Eye (tissue), 1 donor: ENCODE data around the gene MFNG.

Experiments used
- DNase-seq: peaks from one replicate; pipeline ENCODE4 v3.0.0-alpha.2; 2015

The MFNG gene

DNA sequence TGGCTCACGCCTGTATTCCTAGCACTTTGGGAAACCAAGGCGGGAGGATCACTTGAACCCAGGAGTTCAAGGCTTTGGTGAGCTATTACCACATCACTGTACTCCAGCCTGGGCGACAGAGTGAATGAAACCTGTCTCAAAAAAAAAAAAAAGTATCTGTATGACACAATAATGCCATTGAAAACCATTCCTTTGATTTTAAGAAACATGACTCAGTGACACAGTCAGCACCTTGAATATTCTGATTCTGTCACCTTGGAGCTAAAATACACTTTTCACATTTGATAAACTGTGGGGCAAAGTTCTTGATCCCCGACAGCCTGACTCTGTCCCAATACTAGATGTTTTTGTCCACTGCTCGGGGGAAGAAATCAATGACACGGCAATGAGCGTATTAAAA, 42.2 kb downstream of the MFNG start:
- no peak for DNase-seq

DNA sequence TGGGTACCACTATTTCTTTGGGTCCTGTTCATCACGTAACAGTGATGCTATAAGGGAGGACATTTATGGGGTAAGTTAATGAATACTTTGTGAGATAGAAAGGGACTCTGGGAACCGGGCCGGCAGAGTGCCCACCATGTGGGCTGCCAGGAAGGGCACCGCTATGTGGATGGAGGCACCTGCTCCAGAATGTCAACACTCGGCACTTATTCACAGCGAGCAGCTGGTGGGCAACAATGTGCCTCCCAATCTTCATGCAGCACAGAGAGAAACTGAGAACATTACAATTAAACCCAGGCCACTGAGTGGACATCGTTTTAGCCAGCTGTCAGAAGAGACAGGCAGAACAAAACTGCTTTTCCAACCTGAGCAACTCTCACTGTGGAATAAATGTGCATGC, 43.1 kb downstream of the MFNG start:
- no peak for DNase-seq

DNA sequence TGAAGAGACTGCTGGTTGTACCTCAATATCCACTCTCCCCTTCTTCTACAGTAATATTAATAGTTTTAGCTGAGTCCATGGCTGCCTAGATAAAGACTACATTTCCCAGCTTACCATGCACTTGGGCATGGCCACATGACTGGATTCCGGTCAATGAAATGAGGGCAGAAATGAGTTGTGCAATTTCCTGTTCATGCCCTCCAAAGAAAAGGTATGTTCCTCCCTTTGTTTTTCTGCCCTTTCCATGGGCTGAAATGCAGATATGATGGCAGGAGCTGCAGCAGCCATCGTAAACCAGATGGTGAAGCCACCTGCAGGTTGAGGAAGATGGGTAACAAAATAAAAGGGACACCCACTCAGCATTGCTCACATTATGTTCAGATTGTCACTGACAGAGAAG, 43.6 kb downstream of the MFNG start:
- peak; percentile 44 for DNase-seq

DNA sequence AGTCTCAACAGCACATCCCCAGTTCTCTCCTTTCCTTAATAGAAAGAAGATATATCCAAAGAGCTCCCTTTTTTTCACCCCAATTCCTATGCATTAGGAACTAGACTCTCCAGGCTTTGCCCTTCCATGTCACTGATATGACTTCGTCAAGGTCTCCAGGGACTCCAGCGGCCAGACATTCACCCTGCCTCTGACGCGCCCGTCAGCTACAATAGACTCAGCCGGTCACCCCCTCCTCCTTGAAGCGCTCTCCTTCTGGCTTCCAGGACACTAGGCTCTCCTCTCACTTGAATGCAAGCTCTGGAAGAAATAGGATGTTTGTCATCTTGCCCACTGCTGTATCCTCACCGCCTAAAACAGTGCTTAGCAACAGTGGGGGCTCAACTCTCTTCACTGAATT, 44.0 kb downstream of the MFNG start:
- peak; percentile 54 for DNase-seq

DNA sequence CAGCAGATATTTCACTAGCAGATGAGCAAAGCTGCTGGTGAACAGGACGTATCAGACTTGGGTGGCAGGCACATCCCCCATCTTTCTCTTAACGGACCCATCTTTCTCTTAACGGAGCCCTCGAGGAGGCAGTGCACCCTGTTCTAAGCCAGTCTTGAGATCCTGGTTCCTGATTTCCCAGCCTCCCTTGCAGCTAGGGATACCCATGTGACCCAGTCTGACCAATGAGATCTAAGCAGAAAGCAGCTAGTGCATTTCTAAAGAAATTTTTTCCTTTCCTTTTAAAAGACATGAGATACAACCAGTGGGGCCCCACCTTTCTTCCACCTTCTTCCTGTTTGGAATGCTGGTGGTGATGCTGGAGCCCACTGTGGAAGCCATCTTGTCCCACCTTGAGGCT, 45.3 kb downstream of the MFNG start:
- DNase-seq: no peak

DNA sequence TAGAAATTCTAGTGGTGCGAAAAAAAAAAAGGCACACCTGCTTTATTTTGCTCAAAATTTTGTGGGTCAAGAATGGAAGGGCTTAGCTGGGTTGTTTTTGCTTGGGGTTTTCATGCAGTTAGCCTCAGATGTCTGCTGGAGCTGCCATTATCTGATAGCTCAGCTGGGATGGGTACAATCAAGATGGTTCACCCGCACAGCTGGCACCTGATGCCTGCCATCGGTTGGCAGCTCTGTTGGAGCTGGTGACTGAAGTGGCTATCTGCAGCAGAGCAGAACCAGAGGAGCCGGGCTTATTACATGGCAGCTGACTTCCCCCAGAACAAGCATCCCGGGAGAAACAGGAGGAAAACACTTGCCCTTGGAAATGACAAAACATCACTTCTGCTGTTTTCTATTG, 46.8 kb downstream of the MFNG start:
- DNase-seq: no peak

DNA sequence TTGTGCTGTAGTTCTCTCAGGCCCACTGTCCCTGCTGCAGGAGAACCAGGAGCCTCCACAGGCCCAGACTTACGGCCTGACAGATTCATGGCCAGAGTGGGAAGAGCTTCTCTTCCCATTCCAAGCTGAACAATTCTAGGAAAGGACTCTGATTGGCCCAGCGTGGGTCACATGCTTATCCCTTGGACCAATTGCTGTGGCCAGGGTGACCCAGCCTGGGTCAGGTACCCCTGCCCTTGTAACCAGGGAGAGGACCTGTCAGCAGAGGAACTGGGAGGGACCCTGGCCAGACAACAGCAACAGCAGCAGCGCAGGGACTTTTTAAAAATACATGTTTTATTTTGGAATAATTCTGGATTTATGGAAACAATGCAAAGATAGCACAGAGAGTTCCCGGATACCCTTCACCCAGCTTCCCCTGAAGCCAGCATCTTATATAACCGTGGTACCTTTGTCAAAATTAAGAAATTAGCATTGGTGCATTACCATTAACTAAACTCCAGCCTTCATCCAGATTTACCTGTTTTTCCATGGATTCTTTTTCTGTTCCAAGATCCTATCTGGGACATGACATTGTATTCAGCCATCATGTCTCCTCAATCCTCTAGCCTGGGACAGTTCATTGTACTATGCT, 50.1 kb downstream of the MFNG start:
- no peak for DNase-seq

DNA sequence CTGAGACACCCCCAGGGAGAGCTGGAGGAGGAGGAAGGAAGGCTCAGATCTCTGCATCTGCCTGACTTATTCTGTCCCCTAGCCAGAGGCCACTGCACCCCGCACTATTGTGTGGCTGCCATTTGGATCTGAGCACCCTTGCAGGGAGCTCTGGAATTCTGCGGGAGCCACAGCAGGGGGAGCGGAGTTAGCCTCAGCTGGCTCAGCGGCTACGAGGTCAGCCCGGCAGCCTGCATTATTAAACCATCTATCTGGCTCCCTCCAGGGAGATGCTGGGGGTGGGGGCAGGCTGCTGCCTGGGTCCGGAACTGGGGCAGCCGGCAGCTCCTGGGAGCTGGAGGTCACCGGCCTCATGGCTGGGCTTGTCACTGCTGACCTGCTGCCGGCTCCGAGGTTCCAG, 52.4 kb downstream of the MFNG start:
- peak; percentile 78 for DNase-seq

DNA sequence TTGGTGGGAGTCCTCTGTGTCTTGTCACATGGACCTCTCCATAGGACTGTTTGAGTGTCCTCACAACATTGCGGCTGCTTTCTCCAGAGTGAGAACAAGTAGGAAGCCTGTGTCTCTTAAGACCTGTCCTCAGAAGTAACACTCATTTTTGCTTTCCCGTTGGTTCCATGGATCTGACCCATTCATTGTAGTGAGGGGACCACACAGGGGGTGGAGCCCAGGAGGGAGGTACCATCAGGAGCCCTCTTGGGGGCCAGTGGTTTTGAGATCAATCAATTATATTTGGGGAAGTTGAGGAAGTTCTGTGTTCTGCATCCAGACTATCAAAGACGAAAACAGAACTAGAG, 53.5 kb downstream of the MFNG start:
- DNase-seq: no peak

DNA sequence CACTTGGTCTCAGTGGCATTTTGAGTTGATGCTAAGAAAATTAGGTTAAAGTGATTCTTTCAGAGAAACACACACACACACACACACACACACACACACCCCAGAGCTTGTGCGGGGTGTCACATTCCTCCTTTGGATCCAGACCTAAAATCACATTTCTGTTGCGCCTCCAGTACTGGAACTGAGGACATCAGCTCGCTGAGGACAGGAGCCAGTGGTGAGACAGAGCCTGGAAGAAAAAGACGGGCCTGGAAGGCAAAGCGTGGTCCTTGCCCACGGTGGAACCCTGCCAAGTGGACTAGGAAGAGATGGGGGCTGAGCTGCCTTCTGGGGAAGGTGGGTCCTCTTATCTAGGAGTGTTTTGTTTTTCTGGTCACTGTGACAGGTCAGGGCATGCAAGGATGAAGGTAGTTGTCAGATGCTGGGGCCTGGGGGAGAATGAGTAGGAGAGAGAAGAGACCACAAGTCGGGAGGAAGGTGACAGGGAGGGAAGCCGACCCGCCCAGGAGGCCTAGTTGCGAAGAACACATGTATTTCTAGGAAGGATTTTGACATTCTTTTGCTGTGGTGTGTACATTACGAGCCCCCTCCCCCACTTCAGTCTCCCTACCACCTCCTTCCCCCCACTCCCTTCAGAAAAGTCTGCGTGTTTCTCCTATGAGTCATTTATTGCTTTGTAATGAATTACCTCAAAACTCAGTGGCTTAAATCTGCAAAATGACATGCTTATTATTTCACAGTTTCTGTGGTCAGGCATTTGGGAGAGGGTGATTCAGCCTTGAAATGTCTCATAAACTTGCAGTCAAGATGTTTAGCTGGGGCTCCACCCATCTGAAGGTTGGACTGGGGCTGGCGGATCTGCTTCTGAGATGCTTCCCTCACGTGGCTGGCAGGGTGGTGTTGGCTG, 54.1 kb downstream of the MFNG start:
- DNase-seq: peak; percentile 45

DNA sequence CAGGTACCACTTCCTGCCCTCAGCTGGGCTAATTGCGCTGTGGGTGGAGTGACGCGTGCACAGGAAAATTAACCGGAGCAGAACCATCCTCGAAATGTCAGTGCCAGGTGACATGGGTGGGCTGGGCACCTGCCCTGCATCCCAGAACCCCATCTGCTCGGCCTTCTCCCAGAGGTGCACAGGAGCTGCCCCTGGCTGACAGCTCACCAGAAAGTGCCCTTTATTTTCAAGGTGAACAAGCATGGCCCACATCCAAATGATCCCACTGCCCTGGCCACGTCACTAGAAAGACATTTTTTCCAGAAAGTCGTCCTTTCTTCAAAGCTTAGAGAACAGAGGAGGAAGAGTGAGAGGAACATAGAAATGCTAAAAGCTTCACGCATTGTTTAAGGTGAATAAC, 54.8 kb downstream of the MFNG start:
- no peak for DNase-seq

DNA sequence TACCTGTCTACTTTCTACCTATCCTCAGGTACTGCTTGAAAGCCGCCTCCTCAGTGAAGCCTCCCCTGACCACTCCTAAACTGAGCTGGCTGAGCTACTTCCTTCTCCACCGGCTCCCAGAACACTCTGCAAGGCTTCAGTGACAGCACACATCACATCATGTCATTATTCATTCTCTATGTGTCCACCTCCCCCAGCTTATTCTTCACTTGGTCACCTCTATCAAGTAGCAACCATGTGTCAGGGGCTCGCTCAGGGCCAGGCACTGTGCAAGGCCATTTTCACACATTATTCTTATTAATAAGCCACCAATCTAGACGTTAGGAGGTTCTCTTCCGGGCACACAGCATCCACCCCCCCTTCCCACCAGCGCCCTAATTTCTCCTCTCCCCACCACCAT, 55.2 kb downstream of the MFNG start:
- no peak for DNase-seq

DNA sequence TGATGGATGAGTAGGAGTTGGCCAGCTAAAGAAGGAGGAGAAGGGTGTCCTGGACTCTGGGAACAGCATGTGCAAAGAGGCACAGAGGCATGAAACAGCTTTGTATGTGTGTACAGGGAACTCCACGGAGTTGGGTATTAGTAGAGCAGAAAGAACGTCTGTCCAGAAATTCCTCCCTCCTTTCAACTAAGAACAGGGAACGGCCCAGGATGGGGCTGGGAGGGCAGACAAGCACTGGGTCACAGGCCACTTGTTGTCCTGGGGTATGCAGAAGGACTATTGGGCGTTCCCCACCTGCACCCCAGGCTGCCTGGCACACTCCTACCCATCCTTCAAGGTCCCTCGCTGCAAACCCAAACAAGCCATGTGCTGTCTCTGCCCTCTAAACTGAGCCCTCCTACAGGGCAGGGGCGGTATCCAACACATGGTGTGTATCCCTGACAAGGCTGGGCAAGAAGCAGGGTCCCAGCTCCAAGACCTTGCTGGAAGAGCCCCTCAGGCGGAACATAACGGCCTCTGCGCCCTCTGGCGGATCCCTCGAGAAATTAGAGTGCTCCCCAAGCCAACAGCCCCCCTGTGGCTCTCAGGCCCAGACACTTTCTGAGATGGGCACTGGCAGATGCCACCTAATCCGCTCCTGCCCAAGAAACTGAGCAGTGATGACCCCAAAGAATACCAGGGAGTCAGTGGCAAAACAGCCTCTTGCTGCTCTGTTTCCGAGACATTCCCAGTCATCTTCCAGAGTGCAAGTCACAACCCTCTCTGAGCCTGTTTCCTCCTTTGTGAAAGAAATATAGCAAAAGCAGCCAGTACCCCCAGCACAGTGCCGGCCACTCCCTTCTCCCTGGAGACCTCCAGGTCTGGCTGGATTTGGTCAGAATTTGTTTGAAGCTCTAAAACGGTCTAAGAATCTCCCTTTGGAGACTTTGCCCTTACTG, 57.3 kb downstream of the MFNG start:
- DNase-seq: peak; percentile 88

DNA sequence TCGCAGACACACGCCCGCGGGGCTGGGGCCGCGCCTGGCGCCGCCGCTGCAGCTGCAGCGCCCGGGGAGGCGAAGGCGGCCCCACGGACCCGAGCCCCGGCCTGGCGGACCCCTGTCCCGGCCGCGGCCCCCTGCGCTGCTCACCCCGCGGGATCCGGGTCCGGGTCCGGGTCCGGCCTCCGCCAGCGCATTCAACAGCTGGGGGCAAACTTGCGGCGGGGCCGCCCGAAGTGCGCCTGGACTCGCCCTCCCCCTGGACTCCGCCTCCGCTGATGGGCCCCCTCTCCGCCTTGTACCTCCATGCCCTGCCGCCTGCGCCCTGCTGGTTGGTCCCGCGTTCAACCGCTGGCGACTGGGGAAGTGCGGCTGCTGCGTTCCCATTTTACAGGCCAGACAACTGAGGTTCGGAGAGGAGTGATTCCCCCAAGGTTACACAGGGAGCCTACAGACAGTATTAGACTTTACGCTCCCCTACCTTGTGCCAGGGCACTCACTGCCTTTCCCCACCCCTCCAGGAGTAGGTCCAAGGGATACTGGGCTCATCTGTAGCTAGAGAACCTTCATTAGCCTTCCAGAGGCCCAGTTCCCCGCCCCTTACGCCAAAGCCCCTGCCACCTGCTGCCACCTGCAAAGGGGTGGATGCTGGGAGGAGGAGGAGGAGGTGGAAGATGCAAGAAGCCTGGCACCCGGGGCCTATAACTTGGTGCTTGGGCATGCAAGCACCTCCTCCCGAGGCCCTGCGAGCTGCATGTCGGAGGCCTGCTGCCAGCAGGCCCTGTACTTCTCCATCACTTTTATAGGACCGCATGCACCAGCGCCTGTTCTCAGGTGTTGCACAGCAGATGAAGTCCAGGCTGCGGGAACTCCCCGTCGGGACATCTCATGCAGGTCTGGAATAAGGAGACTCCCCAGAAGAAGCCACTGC, 58.2 kb downstream of the MFNG start:
- no peak for DNase-seq

DNA sequence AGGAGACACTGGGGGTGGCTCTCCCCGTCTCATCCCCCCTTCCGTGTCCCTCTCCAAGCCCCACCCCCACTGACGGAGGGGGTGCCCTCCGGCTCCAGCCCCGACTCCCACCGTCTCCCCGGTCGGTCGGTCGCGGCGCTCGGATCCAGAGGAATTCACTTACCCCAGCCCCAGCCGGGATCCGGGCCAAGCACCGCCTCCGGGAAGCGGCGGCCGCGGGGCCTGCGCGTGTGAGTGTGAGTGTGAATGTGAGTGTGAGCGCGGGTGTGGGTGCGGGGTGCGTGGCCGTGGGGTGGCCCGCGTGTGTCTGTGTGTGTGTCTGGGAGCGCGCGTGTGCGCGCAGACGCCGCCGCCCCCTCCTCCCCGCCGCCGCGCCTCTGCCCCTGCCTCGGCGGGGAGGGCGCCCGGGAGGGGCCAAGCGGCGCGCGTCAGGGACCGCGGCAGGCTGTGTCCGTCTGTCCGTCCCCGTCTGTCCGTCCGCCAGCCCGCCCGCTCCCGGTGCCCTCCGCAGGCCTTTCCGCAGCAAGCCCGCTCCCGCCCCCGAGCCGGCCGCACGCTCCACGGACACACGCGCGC, 59.0 kb downstream of the MFNG start, which contains the start of gene ELFN2:
Gene ELFN2, minus strand, starts transcription at position 345 of the 576 bp plus-strand sequence. CDS start 51,945 bp downstream, outside the sequence.
- DNase-seq: peak; percentile 74

DNA sequence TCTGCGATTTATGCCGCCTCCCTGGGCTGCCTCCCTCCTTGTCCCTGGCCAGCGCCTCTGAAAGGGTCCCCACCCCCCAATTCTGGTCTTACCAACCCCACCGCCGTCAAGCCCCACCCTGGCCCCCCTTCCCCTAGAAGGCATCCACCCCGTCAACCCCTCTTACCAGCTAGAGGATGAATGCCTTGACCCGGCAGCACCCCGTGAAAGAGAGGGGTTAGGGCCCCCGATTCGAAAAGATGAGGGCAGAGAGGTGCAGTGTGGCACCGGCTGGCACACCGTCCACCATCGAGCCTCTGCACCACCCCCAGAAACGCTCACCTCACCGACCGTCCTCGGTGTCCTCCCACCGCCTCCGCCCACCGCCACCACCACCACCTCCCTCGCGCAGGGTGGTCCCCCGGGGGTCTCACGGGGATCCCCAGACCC, 59.5 kb downstream of the MFNG start:
- DNase-seq: no peak

DNA sequence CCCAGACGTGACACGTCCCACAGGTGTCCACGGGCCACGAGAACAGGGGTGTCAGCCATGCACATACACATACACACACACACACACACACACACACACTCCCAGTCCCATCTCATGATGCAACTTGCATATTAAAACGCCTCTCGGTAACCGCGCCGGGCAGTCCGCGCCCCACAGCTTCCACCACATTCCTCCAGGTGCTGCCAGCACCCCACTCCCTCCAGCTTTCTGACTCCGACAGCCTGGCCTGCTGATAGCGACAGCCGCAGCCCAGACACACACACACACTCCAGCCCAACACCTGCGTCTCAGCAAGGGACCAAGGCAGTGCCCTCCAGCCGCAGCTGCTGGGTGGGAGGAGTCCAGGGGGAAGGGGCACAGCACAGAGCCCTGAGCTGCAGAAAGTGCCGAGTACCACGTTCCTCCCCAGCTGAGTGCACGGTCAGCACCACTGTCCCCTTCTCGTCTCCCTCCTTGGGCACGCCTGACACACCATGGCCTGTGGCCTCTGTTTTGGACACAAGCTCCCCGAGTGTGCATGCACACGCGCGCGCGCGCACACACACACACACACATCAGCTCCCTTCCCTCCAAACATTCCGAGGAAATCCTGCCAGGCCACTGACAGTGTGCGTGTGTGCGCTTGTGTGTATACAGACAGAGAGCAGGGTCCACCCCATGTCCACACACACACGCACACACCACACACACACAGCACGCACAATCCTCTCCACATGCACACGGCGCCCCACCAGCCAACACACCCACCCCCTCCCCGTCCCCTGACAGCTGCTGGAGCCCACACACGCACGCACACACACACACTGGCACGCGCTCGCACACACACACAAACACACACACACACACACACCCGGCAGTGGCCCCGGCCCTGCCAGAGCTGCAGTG, 60.1 kb downstream of the MFNG start:
- peak; percentile 81 for DNase-seq

DNA sequence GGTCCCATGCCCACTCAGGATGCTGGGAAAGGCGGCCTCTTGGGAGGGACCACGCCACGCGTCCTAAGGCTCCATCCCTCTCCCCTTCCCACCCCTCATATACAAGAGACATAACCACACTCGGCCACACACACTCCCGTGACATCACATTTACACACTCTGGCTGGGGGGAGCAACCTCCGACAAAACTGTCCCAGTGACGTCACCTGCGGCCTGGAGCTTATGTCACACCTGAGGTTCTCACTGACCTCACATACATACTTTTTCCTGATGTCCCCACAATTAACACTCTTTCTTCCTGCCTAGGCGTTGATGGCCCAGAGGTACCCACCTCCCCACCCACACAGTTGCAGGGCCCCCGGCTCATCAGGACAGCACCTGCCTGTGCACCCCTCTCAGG, 60.8 kb downstream of the MFNG start:
- DNase-seq: no peak

DNA sequence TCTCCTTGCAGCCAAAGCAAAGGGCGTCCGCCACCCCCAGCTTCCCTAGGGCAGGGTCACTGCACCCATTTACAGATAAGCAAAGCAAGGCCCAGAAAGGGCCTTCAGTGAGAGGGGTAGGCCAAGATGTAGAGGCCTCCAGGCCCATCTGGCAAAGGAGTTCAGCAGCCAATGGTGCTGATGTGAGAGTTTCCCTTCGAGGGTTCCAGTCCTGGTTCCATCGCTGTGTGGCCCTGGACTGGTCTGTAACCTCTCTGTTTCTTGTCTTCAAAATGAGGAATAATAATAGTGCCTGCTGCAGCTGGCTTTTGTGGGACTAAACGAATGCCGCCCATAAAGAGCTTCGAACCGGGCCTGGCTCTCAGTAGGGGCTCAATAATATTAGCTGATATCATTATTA, 62.9 kb downstream of the MFNG start:
- no peak for DNase-seq

DNA sequence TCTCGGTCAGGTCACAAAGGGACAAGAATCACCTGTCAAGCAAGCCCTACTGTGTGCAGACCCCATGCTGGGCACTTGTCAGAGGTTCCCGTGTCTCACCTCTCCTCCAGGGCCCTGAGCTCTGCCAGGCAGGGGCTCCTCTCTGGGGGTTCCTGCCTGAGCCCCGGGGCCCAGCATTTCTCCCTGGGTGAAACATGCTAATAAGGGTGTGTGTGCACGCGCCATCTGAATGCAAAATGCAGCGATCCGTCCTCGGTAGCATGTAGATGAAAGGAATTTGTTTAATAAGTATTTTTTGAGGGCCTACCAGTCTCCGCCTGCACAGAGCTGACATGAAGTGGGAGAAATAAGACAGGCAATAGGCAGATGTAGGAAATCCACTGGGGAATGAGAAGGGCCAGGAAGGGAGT, 64.7 kb downstream of the MFNG start:
- no peak for DNase-seq
